Measurements from ENCODE around the gene NISCH. TPM values are rescaled to one million over a fixed set of nuclear protein-coding genes. Genes with fewer than 3 reads are reported as not detected.

NISCH gene
- total RNA-seq, 1 experiment from 2014 or later = 63.4 TPM

- Histone ChIP-seq H3K4me1 (ENCODE audit: control insufficient read depth, insufficient read depth, low read length) (no peaks in the 10 kb centered on the region), H3K4me3 (ENCODE audit: low read depth in 2 of 2, low read length in 2 of 2) (no peak overlapping the region), H3K27ac (ENCODE audit: low read length) (no peak overlapping the region), H3K9me3 (ENCODE audit: control insufficient read depth, insufficient read depth, low read depth, low read length) (no peaks in the 10 kb centered on the region), H3K27me3 (ENCODE audit: control insufficient read depth, insufficient read depth, low read length) (no peaks in the 10 kb centered on the region), H3K36me3 (ENCODE audit: control insufficient read depth, insufficient read depth, low read length) (no peaks in the 10 kb centered on the region)
- DNase-seq (ENCODE audit: low read depth, low spot score) = no peak
- intact Hi-C loops (cut with micrococcal nuclease; ENCODE audit: unreplicated experiment) (no loop called here), in situ Hi-C loops (cut with HindIII; ENCODE audit: low pct_unique_long_range_greater_than_20kb, low sequenced_read_pairs) (no loop called here)
- no peak for ATAC-seq
- ChIA-PET POLR2A (no interaction called here), CTCF (no interaction called here)
- TF ChIP-seq, protein P1, sequence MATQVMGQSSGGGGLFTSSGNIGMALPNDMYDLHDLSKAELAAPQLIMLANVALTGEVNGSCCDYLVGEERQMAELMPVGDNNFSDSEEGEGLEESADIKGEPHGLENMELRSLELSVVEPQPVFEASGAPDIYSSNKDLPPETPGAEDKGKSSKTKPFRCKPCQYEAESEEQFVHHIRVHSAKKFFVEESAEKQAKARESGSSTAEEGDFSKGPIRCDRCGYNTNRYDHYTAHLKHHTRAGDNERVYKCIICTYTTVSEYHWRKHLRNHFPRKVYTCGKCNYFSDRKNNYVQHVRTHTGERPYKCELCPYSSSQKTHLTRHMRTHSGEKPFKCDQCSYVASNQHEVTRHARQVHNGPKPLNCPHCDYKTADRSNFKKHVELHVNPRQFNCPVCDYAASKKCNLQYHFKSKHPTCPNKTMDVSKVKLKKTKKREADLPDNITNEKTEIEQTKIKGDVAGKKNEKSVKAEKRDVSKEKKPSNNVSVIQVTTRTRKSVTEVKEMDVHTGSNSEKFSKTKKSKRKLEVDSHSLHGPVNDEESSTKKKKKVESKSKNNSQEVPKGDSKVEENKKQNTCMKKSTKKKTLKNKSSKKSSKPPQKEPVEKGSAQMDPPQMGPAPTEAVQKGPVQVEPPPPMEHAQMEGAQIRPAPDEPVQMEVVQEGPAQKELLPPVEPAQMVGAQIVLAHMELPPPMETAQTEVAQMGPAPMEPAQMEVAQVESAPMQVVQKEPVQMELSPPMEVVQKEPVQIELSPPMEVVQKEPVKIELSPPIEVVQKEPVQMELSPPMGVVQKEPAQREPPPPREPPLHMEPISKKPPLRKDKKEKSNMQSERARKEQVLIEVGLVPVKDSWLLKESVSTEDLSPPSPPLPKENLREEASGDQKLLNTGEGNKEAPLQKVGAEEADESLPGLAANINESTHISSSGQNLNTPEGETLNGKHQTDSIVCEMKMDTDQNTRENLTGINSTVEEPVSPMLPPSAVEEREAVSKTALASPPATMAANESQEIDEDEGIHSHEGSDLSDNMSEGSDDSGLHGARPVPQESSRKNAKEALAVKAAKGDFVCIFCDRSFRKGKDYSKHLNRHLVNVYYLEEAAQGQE (IDR thresholded peaks at IDR 0.05; ENCODE audit: insufficient read depth in 1 of 2, low read depth in 2 of 2, low read length in 1 of 2) = no peak
- no peak for TF ChIP-seq TCF7L2 (IDR thresholded peaks at IDR 0.05; ENCODE audit: low read depth, low read length)
- no peak for TF ChIP-seq POLR2AphosphoS5 (IDR thresholded peaks at IDR 0.05; ENCODE audit: low read depth, low read length)
- TF ChIP-seq, protein P2, sequence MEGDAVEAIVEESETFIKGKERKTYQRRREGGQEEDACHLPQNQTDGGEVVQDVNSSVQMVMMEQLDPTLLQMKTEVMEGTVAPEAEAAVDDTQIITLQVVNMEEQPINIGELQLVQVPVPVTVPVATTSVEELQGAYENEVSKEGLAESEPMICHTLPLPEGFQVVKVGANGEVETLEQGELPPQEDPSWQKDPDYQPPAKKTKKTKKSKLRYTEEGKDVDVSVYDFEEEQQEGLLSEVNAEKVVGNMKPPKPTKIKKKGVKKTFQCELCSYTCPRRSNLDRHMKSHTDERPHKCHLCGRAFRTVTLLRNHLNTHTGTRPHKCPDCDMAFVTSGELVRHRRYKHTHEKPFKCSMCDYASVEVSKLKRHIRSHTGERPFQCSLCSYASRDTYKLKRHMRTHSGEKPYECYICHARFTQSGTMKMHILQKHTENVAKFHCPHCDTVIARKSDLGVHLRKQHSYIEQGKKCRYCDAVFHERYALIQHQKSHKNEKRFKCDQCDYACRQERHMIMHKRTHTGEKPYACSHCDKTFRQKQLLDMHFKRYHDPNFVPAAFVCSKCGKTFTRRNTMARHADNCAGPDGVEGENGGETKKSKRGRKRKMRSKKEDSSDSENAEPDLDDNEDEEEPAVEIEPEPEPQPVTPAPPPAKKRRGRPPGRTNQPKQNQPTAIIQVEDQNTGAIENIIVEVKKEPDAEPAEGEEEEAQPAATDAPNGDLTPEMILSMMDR (IDR thresholded peaks at IDR 0.05) = no peak
- TF ChIP-seq SIN3A (IDR thresholded peaks at IDR 0.05; ENCODE audit: borderline replicate concordance, insufficient read depth, low read depth, low read length) = no peak
- no TSS peak for BruUV-seq (replicated peaks)
Observed at GRCh38 chr3:52443791-52444687, 11.4 kb upstream of the NISCH start.

GRCh38 chr3:52444860-52445793 lies 10.3 kb upstream of the NISCH start, which contains the start of gene SEMA3G:
Gene SEMA3G (minus strand): TSS chr3:52445103. CDS start chr3:52445027, 76 bp downstream.
- Histone ChIP-seq H3K9me3 (ENCODE audit: control insufficient read depth, insufficient read depth, low read depth, low read length) (no peaks in the 10 kb centered on the region), H3K27me3 (ENCODE audit: control insufficient read depth, insufficient read depth, low read length) (no peaks in the 10 kb centered on the region), H3K36me3 (ENCODE audit: control insufficient read depth, insufficient read depth, low read length) (no peaks in the 10 kb centered on the region), H3K4me3 (ENCODE audit: low read depth in 2 of 2, low read length in 2 of 2) (no peak within 1 kb of the TSS), H3K27ac (ENCODE audit: low read length) (no peak within 1 kb of the TSS), H3K4me1 (ENCODE audit: control insufficient read depth, insufficient read depth, low read length) (peaks cover 5% of the 10 kb centered on the region; the same call in 1 of the 2 replicates)
- ChIA-PET CTCF (interaction anchor here (1.8 kb wide), 1 partner anchor 12 kb away, joined by 9 read pairs; no protein-coding TSS in a partner anchor), POLR2A (no interaction called here)
- DNase-seq (ENCODE audit: low read depth, low spot score) = no peak
- in situ Hi-C loops (cut with HindIII; ENCODE audit: low pct_unique_long_range_greater_than_20kb, low sequenced_read_pairs) (no loop called here), intact Hi-C loops (cut with micrococcal nuclease; ENCODE audit: unreplicated experiment) (loop anchor here (5.0 kb wide), 1 partner anchor 153 kb away; no protein-coding TSS in a partner anchor)
- ATAC-seq = peak; percentile 89
- BruUV-seq (replicated peaks) = no TSS peak
- TF ChIP-seq POLR2AphosphoS5 (IDR thresholded peaks at IDR 0.05; ENCODE audit: low read depth, low read length) (no peak), TCF7L2 (IDR thresholded peaks at IDR 0.05; ENCODE audit: low read depth, low read length) (no peak), SIN3A (IDR thresholded peaks at IDR 0.05; ENCODE audit: borderline replicate concordance, insufficient read depth, low read depth, low read length) (no peak)
- TF ChIP-seq, protein P1 (IDR thresholded peaks at IDR 0.05; ENCODE audit: insufficient read depth in 1 of 2, low read depth in 2 of 2, low read length in 1 of 2) = no peak
- TF ChIP-seq, protein P2 (IDR thresholded peaks at IDR 0.05) = no peak

Measured in Panc1 (cell line).